CD4-positive, alpha-beta T cell treated with Interleukin-21 for 1 hour (primary cell): ENCODE data around the gene UNC45B.
"Not testable (repeated sequence)": the region's sequence is repeated elsewhere in the genome, so short reads cannot be mapped to it uniquely, and the experiment has no call there.

Experiments used
- DNase-seq: peaks from one replicate; pipeline ENCODE4 v3.0.0-alpha.2; 2020

Gene UNC45B

GRCh38 chr17:35141681-35142466, 5.7 kb upstream of the UNC45B start, which contains the start of gene NLE1:
TSS of gene NLE1 (minus strand) at chr17:35142303. CDS start at chr17:35142275, 28 bp downstream.
- DNase-seq, result peak; percentile 90

DNA sequence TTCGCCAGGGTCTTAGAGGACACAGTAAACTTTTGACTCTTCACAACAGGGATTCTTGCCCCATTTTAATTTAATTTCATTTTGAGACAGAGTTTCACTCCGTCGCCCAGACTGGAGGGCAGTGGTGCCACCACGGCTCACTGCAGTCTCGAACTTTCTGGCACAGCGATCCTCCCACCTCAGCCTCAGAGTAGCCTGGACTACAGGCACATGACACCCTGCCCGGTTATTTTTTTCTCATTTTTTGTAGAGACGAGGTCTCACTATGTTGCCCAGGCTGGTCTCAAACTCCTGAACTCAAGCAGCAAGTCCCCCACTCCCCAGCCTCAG, 5.2 kb upstream of the UNC45B start:
- no peak for DNase-seq

- DNase-seq, result no peak
These were observed 2.8 kb upstream of the UNC45B start for GRCh38 chr17:35144840-35145239.

GRCh38 chr17:35146214-35146833, 1.3 kb upstream of the UNC45B start:
- no peak for DNase-seq

- no peak for DNase-seq
These were observed 527 bp downstream of the UNC45B start for GRCh38 chr17:35148144-35148543.

- DNase-seq, result no peak
These were observed 2.3 kb downstream of the UNC45B start for GRCh38 chr17:35149941-35150340.

- not testable (repeated sequence) for DNase-seq
These were observed 3.5 kb downstream of the UNC45B start for GRCh38 chr17:35151080-35151479.

GRCh38 chr17:35152421-35153140, 5.0 kb downstream of the UNC45B start:
- no peak for DNase-seq

GRCh38 chr17:35154196-35155165, 6.9 kb downstream of the UNC45B start:
- DNase-seq, result no peak

GRCh38 chr17:35155246-35155645, 7.6 kb downstream of the UNC45B start:
- no peak for DNase-seq

- no peak for DNase-seq
These were observed 12.3 kb downstream of the UNC45B start for GRCh38 chr17:35159940-35160339.

- DNase-seq, result peak; percentile 51
These were observed 13.0 kb downstream of the UNC45B start for GRCh38 chr17:35160354-35161201.

DNA sequence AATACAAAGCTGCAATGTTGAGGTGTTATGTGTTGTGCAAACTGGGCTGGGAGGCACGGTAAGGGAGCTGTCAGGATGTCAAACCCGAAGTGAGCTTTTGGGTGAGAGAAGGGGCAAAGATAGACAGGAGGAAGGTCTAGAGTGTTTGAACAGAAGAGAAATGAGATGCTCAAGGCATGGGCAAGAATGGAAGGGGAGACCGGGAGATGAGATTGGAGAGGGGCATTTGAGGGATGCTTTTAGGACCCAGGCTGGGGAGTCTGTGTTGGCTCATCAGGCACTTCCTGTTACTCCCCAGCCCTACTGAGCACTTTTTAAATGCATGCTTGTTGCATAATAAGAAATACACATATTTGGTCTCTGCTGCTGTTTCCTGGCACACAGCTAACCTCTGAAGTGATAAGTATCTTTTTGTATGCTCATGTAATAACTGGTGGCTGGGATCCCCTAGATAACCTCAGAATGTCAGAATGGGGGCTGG, 13.7 kb downstream of the UNC45B start:
- DNase-seq, result peak; percentile 67

DNA sequence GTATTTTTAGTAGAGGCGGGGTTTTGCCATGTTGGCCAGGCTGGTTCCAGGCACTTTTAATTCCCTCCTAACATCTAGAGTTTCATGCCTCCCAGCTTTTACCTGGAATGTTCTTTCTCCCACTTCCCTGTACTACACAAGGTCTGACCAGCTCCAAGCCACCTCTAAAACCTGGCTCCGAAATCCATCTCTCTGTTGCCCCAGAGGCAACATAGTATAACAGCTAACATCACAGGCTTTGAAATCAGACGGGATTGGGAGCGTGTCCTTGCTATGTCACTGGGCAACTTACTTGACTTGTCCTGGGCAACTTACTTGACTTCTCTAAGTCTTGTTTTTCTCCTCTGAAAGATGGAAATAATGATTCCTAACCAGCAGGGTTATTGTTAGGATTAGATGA, 15.1 kb downstream of the UNC45B start:
- no peak for DNase-seq

DNA sequence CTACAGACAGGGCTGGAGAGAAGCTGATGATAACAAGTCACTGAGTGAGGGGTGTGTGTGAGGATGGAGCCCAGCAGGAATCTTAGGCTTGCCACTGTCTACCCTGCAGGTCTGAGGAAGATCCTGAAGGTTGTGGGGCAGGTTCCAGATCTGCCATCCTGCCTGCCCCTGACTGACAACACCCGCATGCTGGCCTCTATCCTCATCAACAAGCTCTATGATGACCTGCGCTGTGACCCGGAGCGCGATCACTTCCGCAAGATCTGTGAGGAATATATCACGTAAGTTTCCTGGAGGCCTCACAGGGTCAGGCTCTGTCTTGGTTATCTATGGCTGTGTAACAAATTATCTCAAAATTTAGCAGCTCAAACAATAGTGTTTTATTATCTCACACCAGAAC, 16.3 kb downstream of the UNC45B start:
- no peak for DNase-seq

GRCh38 chr17:35164716-35165115, 17.1 kb downstream of the UNC45B start:
- no peak for DNase-seq

DNA sequence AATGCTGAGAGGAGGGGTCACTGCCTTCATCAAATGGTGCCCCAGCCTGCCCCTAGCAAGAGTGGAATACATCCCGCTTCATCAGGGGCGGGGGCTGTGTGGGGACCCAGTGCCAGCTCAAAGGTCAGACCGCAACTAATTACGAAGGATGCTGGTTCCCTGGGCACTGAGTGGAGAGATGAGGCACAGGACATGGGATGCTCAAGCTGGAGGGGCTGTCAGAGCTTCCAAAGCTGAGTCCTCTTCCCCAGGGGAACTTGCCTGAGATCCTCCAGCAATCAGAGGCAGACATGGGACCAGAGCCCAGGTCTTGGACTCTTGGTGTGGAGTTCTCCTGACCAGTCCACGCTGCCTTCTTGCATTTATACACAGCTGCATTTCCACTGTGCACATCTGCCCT, 18.9 kb downstream of the UNC45B start:
- no peak for DNase-seq

GRCh38 chr17:35167046-35167445, 19.4 kb downstream of the UNC45B start:
- no peak for DNase-seq

- DNase-seq, result no peak
These were observed 20.0 kb downstream of the UNC45B start for GRCh38 chr17:35167666-35168065.

- DNase-seq, result no peak
These were observed 22.3 kb downstream of the UNC45B start for GRCh38 chr17:35169835-35170363.
